Epidermal melanocyte (primary cell): ENCODE measurements around the gene GALK1.

Source experiments
- DNase-seq: peaks from one replicate; pipeline ENCODE4 v3.0.0; 2011; ENCODE audit warnings: low spot score; ENCODE audit not compliant: insufficient read length

The GALK1 gene

GRCh38 chr17:75725504-75725903 is 39.5 kb downstream of the GALK1 start:
- DNase-seq = no peak

- no peak for DNase-seq
Measured at GRCh38 chr17:75724016-75725003, 40.7 kb downstream of the GALK1 start.

DNA sequence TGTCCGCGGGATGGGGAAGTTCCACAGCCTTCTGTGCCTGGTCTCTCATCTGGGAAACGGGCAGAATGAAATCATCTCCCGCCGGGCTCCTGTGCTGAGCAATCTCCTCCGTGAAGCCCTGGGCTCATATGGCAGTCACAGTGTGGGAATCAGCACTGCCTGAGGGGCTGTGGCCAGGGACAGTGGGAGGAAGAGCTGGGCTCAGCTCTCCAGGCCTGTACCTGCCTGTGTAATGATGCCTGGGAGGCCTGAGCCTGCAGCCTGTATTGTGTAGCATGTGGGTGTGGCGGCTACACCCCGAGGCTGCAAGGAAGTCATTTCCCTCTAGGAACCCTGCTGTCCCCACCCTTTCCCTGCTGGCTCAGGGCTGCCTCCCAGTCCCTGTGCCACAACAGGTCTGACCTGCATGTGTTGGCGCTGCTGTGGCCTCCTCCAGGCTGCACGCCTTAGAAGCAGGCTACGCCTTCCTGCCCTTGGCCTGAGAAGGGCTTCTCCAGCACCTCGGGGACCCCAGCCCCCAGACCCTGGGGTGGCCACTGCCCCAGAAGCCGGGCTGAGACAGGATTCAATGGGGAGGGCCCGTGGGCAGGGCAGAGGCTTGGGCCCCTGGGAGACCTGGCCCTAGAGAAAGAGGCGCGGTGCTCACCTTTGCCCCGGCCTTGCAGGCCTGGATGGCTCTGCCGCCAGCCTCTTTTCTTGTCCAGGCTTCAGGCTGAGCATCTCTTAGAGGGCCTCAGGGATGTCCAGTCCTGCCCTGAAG is 41.6 kb downstream of the GALK1 start:
- DNase-seq = no peak

GRCh38 chr17:75722542-75723095 is 42.4 kb downstream of the GALK1 start:
- DNase-seq = no peak

- no peak for DNase-seq
Measured at GRCh38 chr17:75722076-75722475, 42.9 kb downstream of the GALK1 start.

GRCh38 chr17:75721463-75722011 is 43.5 kb downstream of the GALK1 start:
- no peak for DNase-seq

- no peak for DNase-seq
Measured at GRCh38 chr17:75720656-75721462, 44.1 kb downstream of the GALK1 start, which contains the start of gene ITGB4. ITGB4 (plus strand) TSS chr17:75721459; CDS start chr17:75724704, 3,245 bp downstream.

- no peak for DNase-seq
Measured at GRCh38 chr17:75719732-75720131, 45.3 kb downstream of the GALK1 start.

- DNase-seq = no peak
Measured at GRCh38 chr17:75712446-75712845, 52.5 kb downstream of the GALK1 start.
